A549 (cell line): Measurements from ENCODE around the gene KRTAP5-2. TPM values are rescaled to one million over a fixed set of nuclear protein-coding genes. Genes with fewer than 3 reads are reported as not detected.

Experiments used
- ATAC-seq, 2 experiments: fragments of 200-7000 bp in 1 of 2; fragments of >200 bp in 1 of 2; cut with Nextera tagmentation in 1 of 2; cut with Tn5 transposase in 1 of 2; 3 replicates each; pipeline versions ENCODE4 v1.8.0 to v1.9.1; 2018 to 2020; ENCODE audit warnings: mild to moderate bottlenecking in 1 of 2, moderate library complexity in 1 of 2
- CTCF ChIA-PET: fragments of 300-600 bp; sonication (Branson Sonifier 250); formaldehyde crosslinking; extraction: SDS; loops from one replicate; lab custom pipeline; 2021; ENCODE audit warnings: antibody characterized with exemption, inconsistent platforms; lab: Yijun Ruan, JAX
- POLR2A ChIA-PET: fragments of 350-600 bp; formaldehyde crosslinking; extraction: SDS; loops from one replicate; lab custom pipeline; 2021; ENCODE audit warnings: antibody characterized with exemption, inconsistent platforms; lab: Yijun Ruan, JAX
- DNase-seq, 2 experiments: peaks; one replicate each; pipeline versions ENCODE4 v3.0.0 to v3.0.0-alpha.2; 2011 to 2016; ENCODE audit warnings: low read depth in 1 of 2, low spot score in 1 of 2
- FAIRE-seq: peaks from 2 replicates; lab custom pipeline; 2011; peaks lifted over from hg19 to GRCh38; lab: Jason Lieb, UNC
- H3K27ac ChIP-seq, 2 experiments: fragments of >200 bp; sonication (Bioruptor Twin); formaldehyde crosslinking; 3 replicates each; pipeline ENCODE4 v1.5.1; 2016 to 2017
- H3K4me1 ChIP-seq: fragments of >200 bp; sonication (Bioruptor Twin); formaldehyde crosslinking; 3 replicates; pipeline ENCODE4 v1.6.1; 2016
- H3K4me2 ChIP-seq: fragments of >200 bp; sonication (Bioruptor Twin); formaldehyde crosslinking; 3 replicates; pipeline ENCODE4 v1.6.1; 2016
- H3K4me3 ChIP-seq: fragments of >200 bp; sonication (Bioruptor Twin); formaldehyde crosslinking; 3 replicates; pipeline ENCODE4 v1.5.1; 2016
- H3K9me3 ChIP-seq: fragments of >200 bp; sonication (Bioruptor Twin); formaldehyde crosslinking; 3 replicates; pipeline ENCODE4 v1.6.1; 2016
- CBX8 ChIP-seq: fragments of 200-600 bp; sonication (generic); IDR thresholded peaks from 2 replicates; pipeline ENCODE4 v1.6.1; 2016
- CEBPB ChIP-seq, 2 experiments: fragments of >200 bp in 1 of 2; sonication (Bioruptor Twin) in 1 of 2; formaldehyde crosslinking in 1 of 2; IDR thresholded peaks; 2 replicates each; pipeline ENCODE4 v1.6.1; 2012 to 2016
- EHF ChIP-seq: fragments of 250-450 bp; sonication (Bioruptor Pico); IDR thresholded peaks from 2 replicates; pipeline ENCODE4 v1.5.0; 2020; ENCODE audit warnings: mild to moderate bottlenecking
- ESRRA ChIP-seq: fragments of 150-350 bp; IDR thresholded peaks from 2 replicates; pipeline ENCODE4 v1.6.1; 2014; ENCODE audit warnings: mild to moderate bottlenecking, low read length, borderline replicate concordance
- FOSB ChIP-seq: fragments of 250-450 bp; sonication (Bioruptor Pico); IDR thresholded peaks from 2 replicates; pipeline ENCODE4 v1.5.0; 2020; ENCODE audit warnings: mild to moderate bottlenecking, moderate library complexity
- JUNB ChIP-seq: fragments of >200 bp; sonication (Bioruptor Twin); formaldehyde crosslinking; IDR thresholded peaks from 2 replicates; pipeline ENCODE4 v1.6.1; 2016
- KDM1A ChIP-seq: fragments of 200-600 bp; sonication (generic); IDR thresholded peaks from 2 replicates; pipeline ENCODE4 v1.6.1; 2016; ENCODE audit warnings: low read depth, mild to moderate bottlenecking
- KDM5A ChIP-seq: fragments of 200-600 bp; sonication (generic); IDR thresholded peaks from 2 replicates; pipeline ENCODE4 v1.6.1; 2016; ENCODE audit warnings: antibody characterized with exemption, mild to moderate bottlenecking
- MYC ChIP-seq: IDR thresholded peaks from 2 replicates; pipeline ENCODE4 v1.6.1; 2012; ENCODE audit warnings: mild to moderate bottlenecking, inconsistent platforms, low read length, improper control_type of control experiment, borderline replicate concordance
- POLR2AphosphoS2 ChIP-seq: conservative IDR thresholded peaks from 2 replicates; pipeline ENCODE4 v1.6.1; 2012; ENCODE audit warnings: low read length, improper control_type of control experiment, inconsistent platforms
- RNF2 ChIP-seq: fragments of 200-600 bp; sonication (generic); IDR thresholded peaks from 2 replicates; pipeline ENCODE4 v1.6.1; 2016; ENCODE audit warnings: low read depth, mild to moderate bottlenecking, antibody characterized with exemption, moderate library complexity, borderline replicate concordance
- ZNF302 ChIP-seq: fragments of 250-450 bp; sonication (Bioruptor Pico); IDR thresholded peaks from 2 replicates; pipeline ENCODE4 v1.9.0; 2021; ENCODE audit warnings: inconsistent platforms, mild to moderate bottlenecking, moderate library complexity
- WGBS: methylation state at CpG from one replicate; pipeline ENCODE4 v1.1.6; 2017; ENCODE audit errors: missing lambda C conversion rate; 5-methylcytosine and 5-hydroxymethylcytosine counted together
- polyA plus RNA-seq, 4 experiments: library from polyadenylated mRNA; depleted of rRNA in 3 of 4; stranded (reverse); fragments of >200 nt; fragmentation: RNase III in 1 of 4; extraction: RNeasy Plus Mini Kit Qiagen cat#74134 plus additional on column Dnase treatment in 1 of 4; gene quantifications; 2 replicates in 3 of 4; 3 replicates in 1 of 4; pipeline ENCODE4 v1.2.3, GENCODE V29; 2011 to 2017
- TF ChIP-seq, protein P1 (sequence below): IDR thresholded peaks from 2 replicates; pipeline ENCODE4 v1.6.1; 2012; ENCODE audit warnings: low read depth, borderline replicate concordance
- TF ChIP-seq, protein P2 (sequence below): fragments of >200 bp; sonication (Bioruptor Twin); formaldehyde crosslinking; IDR thresholded peaks from 2 replicates; pipeline ENCODE4 v1.6.1; 2016
- TF ChIP-seq, protein P3 (sequence below): fragments of 200-600 bp; sonication (generic); IDR thresholded peaks from 2 replicates; pipeline ENCODE4 v1.6.1; 2016; ENCODE audit warnings: antibody characterized with exemption, mild to moderate bottlenecking, moderate library complexity

Gene KRTAP5-2
- polyA plus RNA-seq, 2 of the 4 experiments (the other 2 are of a cell fraction): not detected

DNA sequence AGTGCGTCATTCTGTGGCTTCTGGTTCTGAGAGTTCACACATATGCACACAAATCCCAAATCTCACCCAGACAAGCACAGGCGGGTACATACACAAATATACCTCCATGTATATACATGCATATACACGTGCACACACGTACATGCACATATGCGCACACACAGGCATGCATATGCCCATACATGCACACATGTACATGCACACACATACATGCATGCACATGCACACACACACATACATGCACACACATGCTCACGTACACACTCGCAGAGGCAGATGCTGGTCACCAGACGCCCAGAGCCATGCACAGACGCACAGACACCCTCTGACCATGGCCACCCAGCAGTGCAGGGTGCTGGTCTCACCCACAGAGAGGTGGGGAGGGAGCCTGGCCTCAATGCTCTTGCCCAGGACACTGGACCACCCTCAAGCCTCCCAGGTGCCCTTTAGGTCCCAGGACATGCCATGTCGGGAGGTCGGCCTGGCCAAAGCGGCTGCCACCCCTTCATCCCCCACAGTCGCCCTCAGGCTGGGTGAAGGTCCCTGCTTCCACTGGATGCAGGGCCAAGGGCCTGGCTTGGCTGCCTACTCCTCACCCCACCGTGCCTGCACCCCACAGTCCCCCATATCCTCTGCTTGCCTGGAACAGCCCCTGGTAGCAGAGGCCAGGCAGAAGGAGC, 35.5 kb downstream of the KRTAP5-2 start (continued):
- TF ChIP-seq CBX8 (no peak), POLR2AphosphoS2 (no peak)

DNA sequence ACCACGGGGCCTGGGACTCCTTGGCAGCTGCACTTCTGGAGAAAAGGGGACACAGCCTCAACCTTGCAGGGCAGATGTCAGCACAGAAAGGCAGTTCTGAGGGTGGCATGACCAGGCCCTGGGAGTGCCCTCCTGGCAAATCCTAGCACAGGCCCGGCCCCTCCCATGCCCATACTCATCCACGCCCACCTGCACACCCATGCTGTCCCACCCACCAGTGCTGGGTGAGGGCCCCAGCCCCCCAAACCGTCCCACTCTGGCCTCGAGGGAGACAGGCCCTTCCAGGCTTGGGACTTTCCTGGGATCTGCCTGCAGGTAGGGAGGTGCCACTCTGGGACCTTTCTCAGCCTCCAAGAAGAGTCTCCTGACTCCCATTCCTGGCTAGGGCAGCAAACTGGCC, 36.1 kb downstream of the KRTAP5-2 start:
- DNase-seq (no peak), FAIRE-seq (no peak), ATAC-seq (no peak)
- TF ChIP-seq FOSB (CRISPR knock-in tag): no peak
- CTCF ChIA-PET: interaction anchor here (5.7 to 26.3 kb wide), 2 partner anchors 12 to 19 kb away, joined by 62 to 719 read pairs; no protein-coding TSS in a partner anchor
- H3K4me2 ChIP-seq: no peak overlapping the region
- H3K9me3 ChIP-seq: no peaks in the 10 kb centered on the region
- peaks cover 52% of the 10 kb centered on the region for H3K4me1 ChIP-seq
- POLR2A ChIA-PET: no interaction called here
- H3K27ac ChIP-seq: peak overlapping the region in 1 of 2 experiments; percentile 11; a peak in 1 of 6 replicates
- 100% methylated on average over 1 of the region's 5 CpGs for WGBS
- H3K4me3 ChIP-seq: no peak overlapping the region

DNA sequence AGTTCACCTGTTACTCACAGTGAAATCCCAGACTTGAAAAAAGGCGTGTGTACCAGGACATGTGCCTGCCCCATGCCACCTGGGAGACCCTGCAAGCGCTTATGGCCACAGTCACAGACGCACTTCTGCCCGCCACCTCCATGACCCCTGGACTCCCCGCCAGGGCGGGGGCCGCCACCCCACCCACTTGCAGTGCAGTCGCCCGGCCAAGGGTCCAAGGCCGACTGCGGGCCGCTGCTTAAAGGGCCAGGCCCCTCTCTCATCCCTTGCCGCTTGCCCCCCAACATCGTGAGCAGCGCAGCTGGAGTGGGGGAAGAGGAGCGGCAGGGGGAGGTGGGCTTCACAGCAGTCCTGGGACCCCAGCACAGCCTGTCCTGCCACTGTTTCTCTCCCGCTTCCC, 36.8 kb downstream of the KRTAP5-2 start:
- WGBS: 94% methylated on average over 14 of the region's 17 CpGs
- peak overlapping the region in 1 of 2 experiments; percentile 90; a peak in 2 of 6 replicates for H3K27ac ChIP-seq
- no peak overlapping the region for H3K4me2 ChIP-seq
- ChIA-PET CTCF (interaction anchor here (3.2 to 26.3 kb wide), 3 partner anchors 8 to 18 kb away, joined by 16 to 719 read pairs (median 62); no protein-coding TSS in a partner anchor), POLR2A (no interaction called here)
- FAIRE-seq: no peak
- H3K4me1 ChIP-seq: peaks cover 52% of the 10 kb centered on the region
- H3K4me3 ChIP-seq: no peak overlapping the region
- no peaks in the 10 kb centered on the region for H3K9me3 ChIP-seq
- ATAC-seq: no peak
- DNase-seq: no peak
- no peak for TF ChIP-seq KDM1A
- no peak for TF ChIP-seq CBX8
- TF ChIP-seq, protein P1, sequence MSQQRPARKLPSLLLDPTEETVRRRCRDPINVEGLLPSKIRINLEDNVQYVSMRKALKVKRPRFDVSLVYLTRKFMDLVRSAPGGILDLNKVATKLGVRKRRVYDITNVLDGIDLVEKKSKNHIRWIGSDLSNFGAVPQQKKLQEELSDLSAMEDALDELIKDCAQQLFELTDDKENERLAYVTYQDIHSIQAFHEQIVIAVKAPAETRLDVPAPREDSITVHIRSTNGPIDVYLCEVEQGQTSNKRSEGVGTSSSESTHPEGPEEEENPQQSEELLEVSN: no peak
- no peak for TF ChIP-seq MYC
- no peak for TF ChIP-seq ESRRA
- no peak for TF ChIP-seq KDM5A
- TF ChIP-seq EHF: no peak
- no peak for TF ChIP-seq RNF2
- TF ChIP-seq, protein P2, sequence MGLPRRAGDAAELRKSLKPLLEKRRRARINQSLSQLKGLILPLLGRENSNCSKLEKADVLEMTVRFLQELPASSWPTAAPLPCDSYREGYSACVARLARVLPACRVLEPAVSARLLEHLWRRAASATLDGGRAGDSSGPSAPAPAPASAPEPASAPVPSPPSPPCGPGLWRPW: no peak
- no peak for TF ChIP-seq CEBPB (IDR thresholded peaks at IDR 0.05)
- TF ChIP-seq JUNB: no peak
- TF ChIP-seq, protein P3, sequence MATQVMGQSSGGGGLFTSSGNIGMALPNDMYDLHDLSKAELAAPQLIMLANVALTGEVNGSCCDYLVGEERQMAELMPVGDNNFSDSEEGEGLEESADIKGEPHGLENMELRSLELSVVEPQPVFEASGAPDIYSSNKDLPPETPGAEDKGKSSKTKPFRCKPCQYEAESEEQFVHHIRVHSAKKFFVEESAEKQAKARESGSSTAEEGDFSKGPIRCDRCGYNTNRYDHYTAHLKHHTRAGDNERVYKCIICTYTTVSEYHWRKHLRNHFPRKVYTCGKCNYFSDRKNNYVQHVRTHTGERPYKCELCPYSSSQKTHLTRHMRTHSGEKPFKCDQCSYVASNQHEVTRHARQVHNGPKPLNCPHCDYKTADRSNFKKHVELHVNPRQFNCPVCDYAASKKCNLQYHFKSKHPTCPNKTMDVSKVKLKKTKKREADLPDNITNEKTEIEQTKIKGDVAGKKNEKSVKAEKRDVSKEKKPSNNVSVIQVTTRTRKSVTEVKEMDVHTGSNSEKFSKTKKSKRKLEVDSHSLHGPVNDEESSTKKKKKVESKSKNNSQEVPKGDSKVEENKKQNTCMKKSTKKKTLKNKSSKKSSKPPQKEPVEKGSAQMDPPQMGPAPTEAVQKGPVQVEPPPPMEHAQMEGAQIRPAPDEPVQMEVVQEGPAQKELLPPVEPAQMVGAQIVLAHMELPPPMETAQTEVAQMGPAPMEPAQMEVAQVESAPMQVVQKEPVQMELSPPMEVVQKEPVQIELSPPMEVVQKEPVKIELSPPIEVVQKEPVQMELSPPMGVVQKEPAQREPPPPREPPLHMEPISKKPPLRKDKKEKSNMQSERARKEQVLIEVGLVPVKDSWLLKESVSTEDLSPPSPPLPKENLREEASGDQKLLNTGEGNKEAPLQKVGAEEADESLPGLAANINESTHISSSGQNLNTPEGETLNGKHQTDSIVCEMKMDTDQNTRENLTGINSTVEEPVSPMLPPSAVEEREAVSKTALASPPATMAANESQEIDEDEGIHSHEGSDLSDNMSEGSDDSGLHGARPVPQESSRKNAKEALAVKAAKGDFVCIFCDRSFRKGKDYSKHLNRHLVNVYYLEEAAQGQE: no peak
- no peak for TF ChIP-seq ZNF302 (CRISPR knock-in tag)
